Measurements from ENCODE around the gene LARP1. TPM values are rescaled to one million over a fixed set of nuclear protein-coding genes. Genes with fewer than 3 reads are reported as not detected.
A peak's percentile ranks its signal among the peaks of the same experiment; 100 is the strongest.

LARP1 gene
- total RNA-seq, 2 donors from 2014 or later: 83.9 to 163 TPM

- intact Hi-C loops (cut with DNase I): no loop called here
- Histone ChIP-seq H3K27me3 (replicated peaks; ENCODE audit: insufficient read depth) (no peaks in the 10 kb centered on the region), H3K4me1 (replicated peaks) (no peaks in the 10 kb centered on the region), H3K27ac (no peak overlapping the region), H3K36me3 (peaks cover 11 to 42% of the 10 kb centered on the region in 2 donors), H3K4me3 (no peak overlapping the region), H3K9me3 (no peaks in the 10 kb centered on the region)
- no peak for TF ChIP-seq POLR2AphosphoS5 (IDR thresholded peaks at IDR 0.05)
- TF ChIP-seq POLR2A (IDR thresholded peaks at IDR 0.05): no peak
- no peak for TF ChIP-seq CTCF (IDR thresholded peaks at IDR 0.05)
- no peak for DNase-seq (ENCODE audit: low spot score)
- 76% methylated on average over 4 of the region's 4 CpGs for WGBS
Measured at GRCh38 chr5:154806176-154806575, 51.0 kb downstream of the LARP1 start.

GRCh38 chr5:154811239-154811638 is 56.1 kb downstream of the LARP1 start:
- no peak overlapping the region for H3K27ac ChIP-seq
- intact Hi-C loops (cut with DNase I): loop anchor here (2.0 to 10.0 kb wide), 2 partner anchors 126 to 160 kb away; no protein-coding TSS in a partner anchor
- no peak for DNase-seq (ENCODE audit: low spot score)
- H3K4me3 ChIP-seq: no peak overlapping the region
- 87% methylated on average over 7 of the region's 7 CpGs for WGBS
- TF ChIP-seq POLR2A (IDR thresholded peaks at IDR 0.05): no peak
- TF ChIP-seq CTCF (IDR thresholded peaks at IDR 0.05): no peak
- H3K36me3 ChIP-seq: peaks cover 0 to under 1% of the 10 kb centered on the region in 2 donors
- no peaks in the 10 kb centered on the region for H3K9me3 ChIP-seq
- no peaks in the 10 kb centered on the region for H3K4me1 ChIP-seq (replicated peaks)
- H3K27me3 ChIP-seq (replicated peaks; ENCODE audit: insufficient read depth): no peaks in the 10 kb centered on the region

GRCh38 chr5:154811653-154812465 is 56.7 kb downstream of the LARP1 start:
- Histone ChIP-seq H3K27ac (no peak overlapping the region), H3K4me1 (replicated peaks) (no peaks in the 10 kb centered on the region), H3K27me3 (replicated peaks; ENCODE audit: insufficient read depth) (no peaks in the 10 kb centered on the region), H3K4me3 (no peak overlapping the region), H3K36me3 (no peaks in the 10 kb centered on the region), H3K9me3 (no peaks in the 10 kb centered on the region)
- TF ChIP-seq CTCF (IDR thresholded peaks at IDR 0.05) (peak; percentile 40 to 90 (median 70)), POLR2AphosphoS5 (IDR thresholded peaks at IDR 0.05) (peak; percentile 46), POLR2A (IDR thresholded peaks at IDR 0.05) (no peak)
- peak; percentile 32 for DNase-seq (ENCODE audit: low spot score)
- intact Hi-C loops (cut with DNase I): loop anchor here (2.0 to 10.0 kb wide), 2 partner anchors 127 to 161 kb away; no protein-coding TSS in a partner anchor
- WGBS: 47% methylated on average over 3 of the region's 3 CpGs

GRCh38 chr5:154813158-154813557 is 58.0 kb downstream of the LARP1 start:
- Histone ChIP-seq H3K27me3 (replicated peaks; ENCODE audit: insufficient read depth) (no peaks in the 10 kb centered on the region), H3K9me3 (no peaks in the 10 kb centered on the region), H3K36me3 (no peaks in the 10 kb centered on the region), H3K4me1 (replicated peaks) (no peaks in the 10 kb centered on the region), H3K4me3 (no peak overlapping the region), H3K27ac (no peak overlapping the region)
- intact Hi-C loops (cut with DNase I): loop anchor here (10.0 kb wide), 1 partner anchor 128 kb away; no protein-coding TSS in a partner anchor
- DNase-seq (ENCODE audit: low spot score): no peak
- TF ChIP-seq POLR2A (IDR thresholded peaks at IDR 0.05) (no peak), CTCF (IDR thresholded peaks at IDR 0.05) (no peak), POLR2AphosphoS5 (IDR thresholded peaks at IDR 0.05) (no peak)
- WGBS: 67% methylated on average over 4 of the region's 4 CpGs

GRCh38 chr5:154813736-154814135 is 58.6 kb downstream of the LARP1 start:
- Histone ChIP-seq H3K4me3 (no peak overlapping the region), H3K9me3 (no peaks in the 10 kb centered on the region), H3K4me1 (replicated peaks) (no peaks in the 10 kb centered on the region), H3K27me3 (replicated peaks; ENCODE audit: insufficient read depth) (no peaks in the 10 kb centered on the region), H3K27ac (no peak overlapping the region), H3K36me3 (no peaks in the 10 kb centered on the region)
- DNase-seq (ENCODE audit: low spot score): no peak
- 52% methylated on average over 10 of the region's 10 CpGs for WGBS
- no peak for TF ChIP-seq CTCF (IDR thresholded peaks at IDR 0.05)
- TF ChIP-seq POLR2AphosphoS5 (IDR thresholded peaks at IDR 0.05): no peak
- TF ChIP-seq POLR2A (IDR thresholded peaks at IDR 0.05): no peak
- intact Hi-C loops (cut with DNase I): loop anchor here (10.0 kb wide), 1 partner anchor 129 kb away; no protein-coding TSS in a partner anchor

All from prostate gland (tissue), 2 donors.